ENCODE data around the gene ALK. TPM values are rescaled to one million over a fixed set of nuclear protein-coding genes. Genes with fewer than 3 reads are reported as not detected.

The ALK gene
- total RNA-seq, 1 experiment from 2014 or later = 0.07 TPM

GRCh38 chr2:29804671-29805070 lies 116.7 kb downstream of the ALK start:
- BruUV-seq (replicated peaks) = no TSS peak
- CTCF ChIA-PET = no interaction called here
- intact Hi-C loops (cut with micrococcal nuclease) = no loop called here
- TF ChIP-seq CTCF (IDR thresholded peaks at IDR 0.05; ENCODE audit: unreplicated experiment) = no peak
- peaks cover 52% of the 10 kb centered on the region for H3K27me3 Mint-ChIP-seq (ENCODE audit: insufficient read depth, unreplicated experiment)
- H3K36me3 Mint-ChIP-seq (ENCODE audit: insufficient read depth, unreplicated experiment) = no peaks in the 10 kb centered on the region
- POLR2A ChIA-PET = no interaction called here
- H3K4me3 Mint-ChIP-seq (ENCODE audit: unreplicated experiment) = no peak overlapping the region
- no peaks in the 10 kb centered on the region for H3K4me1 Mint-ChIP-seq (ENCODE audit: insufficient read depth, unreplicated experiment)
- DNase-seq (ENCODE audit: unreplicated experiment) = no peak
- H3K9me3 Mint-ChIP-seq (ENCODE audit: unreplicated experiment) = peaks cover 8% of the 10 kb centered on the region
- H3K27ac Mint-ChIP-seq (ENCODE audit: low read depth, unreplicated experiment) = no peak overlapping the region

- ChIA-PET CTCF (no interaction called here), POLR2A (interaction anchor here (1.0 kb wide), 1 partner anchor 449 kb away, joined by 3 read pairs; no protein-coding TSS in a partner anchor)
- Mint-ChIP-seq H3K27ac (ENCODE audit: low read depth, unreplicated experiment) (no peak overlapping the region), H3K4me3 (ENCODE audit: unreplicated experiment) (no peak overlapping the region), H3K9me3 (ENCODE audit: unreplicated experiment) (peaks cover 8% of the 10 kb centered on the region), H3K36me3 (ENCODE audit: insufficient read depth, unreplicated experiment) (no peaks in the 10 kb centered on the region), H3K4me1 (ENCODE audit: insufficient read depth, unreplicated experiment) (no peaks in the 10 kb centered on the region), H3K27me3 (ENCODE audit: insufficient read depth, unreplicated experiment) (peaks cover 55% of the 10 kb centered on the region)
- BruUV-seq (replicated peaks) = no TSS peak
- DNase-seq (ENCODE audit: unreplicated experiment) = no peak
- intact Hi-C loops (cut with micrococcal nuclease) = no loop called here
- TF ChIP-seq CTCF (IDR thresholded peaks at IDR 0.05; ENCODE audit: unreplicated experiment) = no peak
Measured at GRCh38 chr2:29803537-29803936, 117.8 kb downstream of the ALK start.

- BruUV-seq (replicated peaks) = no TSS peak
- POLR2A ChIA-PET = interaction anchor here (1.0 kb wide), 1 partner anchor 448 kb away, joined by 3 read pairs; no protein-coding TSS in a partner anchor
- Mint-ChIP-seq H3K27me3 (ENCODE audit: insufficient read depth, unreplicated experiment) (peaks cover 55% of the 10 kb centered on the region), H3K9me3 (ENCODE audit: unreplicated experiment) (peaks cover 8% of the 10 kb centered on the region), H3K4me1 (ENCODE audit: insufficient read depth, unreplicated experiment) (no peaks in the 10 kb centered on the region), H3K36me3 (ENCODE audit: insufficient read depth, unreplicated experiment) (no peaks in the 10 kb centered on the region), H3K27ac (ENCODE audit: low read depth, unreplicated experiment) (no peak overlapping the region), H3K4me3 (ENCODE audit: unreplicated experiment) (no peak overlapping the region)
- CTCF ChIA-PET = no interaction called here
- no peak for TF ChIP-seq CTCF (IDR thresholded peaks at IDR 0.05; ENCODE audit: unreplicated experiment)
- DNase-seq (ENCODE audit: unreplicated experiment) = peak; percentile 45
- intact Hi-C loops (cut with micrococcal nuclease) = no loop called here
Measured at GRCh38 chr2:29802986-29803385, 118.4 kb downstream of the ALK start.

- Mint-ChIP-seq H3K27me3 (ENCODE audit: insufficient read depth, unreplicated experiment) (peaks cover 46% of the 10 kb centered on the region), H3K9me3 (ENCODE audit: unreplicated experiment) (no peaks in the 10 kb centered on the region), H3K4me1 (ENCODE audit: insufficient read depth, unreplicated experiment) (no peaks in the 10 kb centered on the region), H3K4me3 (ENCODE audit: unreplicated experiment) (no peak overlapping the region), H3K36me3 (ENCODE audit: insufficient read depth, unreplicated experiment) (no peaks in the 10 kb centered on the region), H3K27ac (ENCODE audit: low read depth, unreplicated experiment) (no peak overlapping the region)
- POLR2A ChIA-PET = no interaction called here
- CTCF ChIA-PET = no interaction called here
- intact Hi-C loops (cut with micrococcal nuclease) = no loop called here
- TF ChIP-seq CTCF (IDR thresholded peaks at IDR 0.05; ENCODE audit: unreplicated experiment) = no peak
- no TSS peak for BruUV-seq (replicated peaks)
- DNase-seq (ENCODE audit: unreplicated experiment) = no peak
Measured at GRCh38 chr2:29799628-29800027, 121.8 kb downstream of the ALK start.

All from MCF 10A (cell line).